Neural progenitor cell (in vitro differentiated cells): Measurements from ENCODE around the gene RBBP4. TPM values are rescaled to one million over a fixed set of nuclear protein-coding genes. Genes with fewer than 3 reads are reported as not detected.
A peak's percentile ranks its signal among the peaks of the same experiment; 100 is the strongest.

Experiments used
- DNase-seq: peaks from one replicate; pipeline ENCODE4 v3.0.0-alpha.2; 2016; ENCODE audit warnings: low spot score
- H2AFZ ChIP-seq: fragments of 200-600 bp; sonication (generic); replicated peaks from 2 replicates; pipeline ENCODE4 v1.6.1; 2016; ENCODE audit warnings: antibody characterized with exemption
- H3F3A ChIP-seq: fragments of 200-600 bp; sonication (generic); 2 replicates; pipeline ENCODE4 v1.6.1; 2016; ENCODE audit warnings: antibody characterized with exemption, low read depth
- H3K27ac ChIP-seq: fragments of 200-600 bp; sonication (generic); 2 replicates; pipeline ENCODE4 v1.5.1; 2016; ENCODE audit warnings: mild to moderate bottlenecking
- H3K27me3 ChIP-seq: fragments of 200-600 bp; sonication (generic); 2 replicates; pipeline ENCODE4 v1.6.1; 2016; ENCODE audit warnings: mild to moderate bottlenecking, moderate library complexity
- H3K36me3 ChIP-seq: fragments of 200-600 bp; sonication (generic); 2 replicates; pipeline ENCODE4 v1.5.1; 2016
- H3K4me1 ChIP-seq: fragments of 200-600 bp; sonication (generic); 2 replicates; pipeline ENCODE4 v1.6.1; 2016; ENCODE audit warnings: mixed run types
- H3K4me2 ChIP-seq: fragments of 200-600 bp; sonication (generic); 2 replicates; pipeline ENCODE4 v1.6.1; 2016
- H3K4me3 ChIP-seq: fragments of 200-600 bp; sonication (generic); 2 replicates; pipeline ENCODE4 v1.5.1; 2016
- H3K79me2 ChIP-seq: fragments of 200-600 bp; sonication (generic); 2 replicates; pipeline ENCODE4 v1.6.1; 2016; ENCODE audit warnings: low read depth
- H3K9ac ChIP-seq: fragments of 200-600 bp; sonication (generic); 2 replicates; pipeline ENCODE4 v1.6.1; 2016
- H3K9me3 ChIP-seq: fragments of 200-600 bp; sonication (generic); 2 replicates; pipeline ENCODE4 v1.5.1; 2016; ENCODE audit warnings: low read depth
- H4K20me1 ChIP-seq: fragments of 200-600 bp; sonication (generic); 2 replicates; pipeline ENCODE4 v1.6.1; 2016; ENCODE audit warnings: low read depth
- H3K27ac Mint-ChIP-seq: 3 replicates; pipeline ENCODE4 v1.8.0; 2021; ENCODE audit warnings: mixed read lengths
- H3K27me3 Mint-ChIP-seq: 2 replicates; pipeline ENCODE4 v1.8.0; 2022; ENCODE audit warnings: low read depth, mild to moderate bottlenecking, inconsistent platforms, moderate library complexity, mixed read lengths; ENCODE audit not compliant: insufficient read depth
- H3K36me3 Mint-ChIP-seq: 3 replicates; pipeline ENCODE4 v1.8.0; 2021; ENCODE audit warnings: mixed read lengths
- H3K4me1 Mint-ChIP-seq: 3 replicates; pipeline ENCODE4 v1.8.0; 2021; ENCODE audit warnings: mixed read lengths
- H3K4me3 Mint-ChIP-seq: 3 replicates; pipeline ENCODE4 v1.8.0; 2021; ENCODE audit warnings: mild to moderate bottlenecking, moderate library complexity, mixed read lengths
- H3K9me3 Mint-ChIP-seq: 3 replicates; pipeline ENCODE4 v1.8.0; 2020; ENCODE audit warnings: mixed read lengths
- CTCF ChIP-seq: fragments of 200-600 bp; sonication (generic); IDR thresholded peaks from 2 replicates; pipeline ENCODE4 v1.5.1; 2017; ENCODE audit warnings: antibody characterized with exemption, mild to moderate bottlenecking
- EZH2 ChIP-seq: fragments of 200-600 bp; sonication (generic); IDR thresholded peaks from 2 replicates; pipeline ENCODE4 v1.6.1; 2017; ENCODE audit warnings: antibody characterized with exemption, mild to moderate bottlenecking, moderate library complexity
- EZH2phosphoT487 ChIP-seq: fragments of 200-600 bp; sonication (generic); IDR thresholded peaks from 2 replicates; pipeline ENCODE4 v1.6.1; 2017; ENCODE audit warnings: antibody characterized with exemption
- small RNA-seq: library from RNA; depleted of rRNA; stranded (forward); fragments of <200 nt; gene quantifications from one replicate; pipeline ENCODE3, GENCODE V24; 2015
- total RNA-seq: library from RNA; depleted of rRNA; stranded (reverse); fragments of >200 nt; gene quantifications from 2 replicates; pipeline ENCODE4 v1.2.3, GENCODE V29; 2015; ENCODE audit warnings: low replicate concordance

RBBP4 gene
- total RNA-seq, 1 donor from 2014 or later, result 474 TPM

DNA sequence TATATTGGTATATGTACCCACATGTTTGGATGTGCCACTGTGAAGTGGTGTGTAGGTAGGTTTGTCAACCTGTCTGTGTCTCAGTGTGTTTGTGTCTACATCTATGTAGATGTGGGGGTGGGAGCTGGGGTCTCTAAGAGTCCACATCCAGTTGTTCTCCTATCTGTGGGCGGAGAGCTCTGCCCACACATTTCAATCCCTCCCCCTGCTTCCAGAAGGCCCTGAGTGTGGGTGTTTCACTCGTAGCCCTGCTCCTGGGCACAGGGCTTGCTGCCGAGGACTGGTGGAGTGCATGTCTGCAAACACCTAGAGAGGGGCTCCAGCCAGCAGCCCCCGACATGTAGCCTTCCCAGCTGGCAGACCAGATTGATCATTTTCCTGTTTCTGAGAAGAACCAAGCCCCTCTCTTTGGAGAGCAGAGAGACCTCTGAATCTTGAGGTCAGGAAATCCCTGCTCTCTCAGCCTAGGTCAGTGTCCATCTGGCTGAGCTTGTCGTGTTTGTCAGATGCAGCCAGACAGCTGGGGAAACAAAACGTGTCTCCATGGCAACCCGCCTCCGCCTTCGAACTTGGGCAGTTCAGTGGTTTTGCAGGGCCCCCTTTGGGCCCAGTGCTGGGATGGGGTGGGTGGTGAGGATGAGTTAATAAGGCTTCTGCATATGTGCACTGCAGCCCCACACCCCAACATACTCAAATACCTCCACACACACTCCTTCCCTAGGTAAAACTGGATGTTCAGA, 82.7 kb downstream of the RBBP4 start:
- Histone ChIP-seq H3K4me3 (no peak overlapping the region), H4K20me1 (peaks cover 4% of the 10 kb centered on the region), H3F3A (peaks cover 34% of the 10 kb centered on the region), H2AFZ (no peak overlapping the region), H3K9me3 (no peaks in the 10 kb centered on the region), H3K27me3 (no peaks in the 10 kb centered on the region), H3K9ac (no peak overlapping the region), H3K36me3 (no peaks in the 10 kb centered on the region), H3K4me2 (no peak overlapping the region), H3K4me1 (peaks cover 27% of the 10 kb centered on the region), H3K79me2 (no peaks in the 10 kb centered on the region), H3K27ac (no peak overlapping the region)
- Mint-ChIP-seq H3K9me3 (no peaks in the 10 kb centered on the region), H3K4me1 (peaks cover 38% of the 10 kb centered on the region), H3K27ac (peak overlapping the region; percentile 91), H3K4me3 (peak overlapping the region; percentile 69), H3K36me3 (no peaks in the 10 kb centered on the region), H3K27me3 (peaks cover 14% of the 10 kb centered on the region)
- peak; percentile 58 for DNase-seq
- TF ChIP-seq EZH2phosphoT487 (no peak), EZH2 (no peak), CTCF (no peak)

Small RNAs within 50 kb of the gene (small RNA-seq; reads per million reads assigned to genes)
- not detected for gene RF00019

Other genes starting within 250 kb of the RBBP4 start
- 4.2 and 5.6 TPM in 2 replicates for gene ZBTB8B, start 186.1 kb upstream of the RBBP4 start, total RNA-seq
- gene ZBTB8A, start 111.8 kb upstream of the RBBP4 start, total RNA-seq, result 10.4 and 15.9 TPM in 2 replicates
- gene ZBTB8OS, start 658 bp upstream of the RBBP4 start, total RNA-seq, result 55.1 and 59.8 TPM in 2 replicates
- gene SYNC, start 51.6 kb downstream of the RBBP4 start, total RNA-seq, result not detected in 2 replicates
- gene YARS1, start 166.2 kb downstream of the RBBP4 start, total RNA-seq, result 38.2 and 61.5 TPM in 2 replicates
- gene S100PBP, start 166.4 kb downstream of the RBBP4 start, total RNA-seq, result 72.9 and 107 TPM in 2 replicates
- 9.6 and 21.4 TPM in 2 replicates for gene FNDC5, start 219.7 kb downstream of the RBBP4 start, total RNA-seq
- 1.0 TPM in 1 of 2 replicates, not detected in the other for gene HPCA, start 235.3 kb downstream of the RBBP4 start, total RNA-seq